Naive thymus-derived CD4-positive, alpha-beta T cell (primary cell): ENCODE data around the gene GRM8. TPM values are rescaled to one million over a fixed set of nuclear protein-coding genes. Genes with fewer than 3 reads are reported as not detected.

Experiments used
- ATAC-seq: fragments of 150-1000 bp; cut with Tn5 transposase; 2 replicates; pipeline ENCODE4 v1.10.0; 2021; ENCODE audit warnings: mild to moderate bottlenecking, moderate library complexity
- CTCF ChIA-PET: fragments of 350-600 bp; sonication (Branson Sonifier 250); formaldehyde crosslinking; loops from one replicate; lab custom pipeline; 2021; ENCODE audit warnings: antibody characterized with exemption; lab: Charles Lee
- POLR2A ChIA-PET: fragments of 350-600 bp; sonication (Branson Sonifier 250); formaldehyde crosslinking; loops from one replicate; lab custom pipeline; 2021; ENCODE audit warnings: antibody characterized with exemption, inconsistent platforms; lab: Charles Lee
- DNase-seq, 9 donors: peaks; one replicate each; pipeline versions ENCODE4 v3.0.0 to v3.0.0-alpha.2; 2020 to 2022; ENCODE audit warnings: mixed read lengths in 1 of 9
- H3K27ac ChIP-seq: one replicate; pipeline ENCODE4 v1.7.0; 2013; ENCODE audit warnings: mild to moderate bottlenecking, low read depth, low read length, moderate library complexity
- H3K27me3 ChIP-seq, 2 donors: one replicate each; pipeline ENCODE4 v1.7.0; 2013; ENCODE audit warnings: low read length in 2 of 2, mild to moderate bottlenecking in 2 of 2, moderate library complexity in 2 of 2; ENCODE audit not compliant: control insufficient read depth in 2 of 2, insufficient read depth in 2 of 2
- H3K36me3 ChIP-seq, 3 experiments: 1 replicate in 2 of 3; 2 replicates in 1 of 3; pipeline ENCODE4 v1.7.0; 2013; ENCODE audit warnings: low read length in 3 of 3, mild to moderate bottlenecking in 3 of 3, moderate library complexity in 1 of 3; ENCODE audit not compliant: insufficient read depth in 3 of 3, control insufficient read depth in 2 of 3
- H3K4me1 ChIP-seq, 2 donors: one replicate each; pipeline ENCODE4 v1.7.0; 2013; ENCODE audit warnings: low read length in 2 of 2, mild to moderate bottlenecking in 2 of 2, moderate library complexity in 1 of 2; ENCODE audit not compliant: control insufficient read depth in 2 of 2, insufficient read depth in 2 of 2
- H3K4me3 ChIP-seq: 2 replicates; pipeline ENCODE4 v1.7.0; 2013; ENCODE audit warnings: mild to moderate bottlenecking, low read length
- H3K9me3 ChIP-seq, 3 experiments: 1 replicate in 2 of 3; 2 replicates in 1 of 3; pipeline ENCODE4 v1.7.0; 2013; ENCODE audit warnings: low read length in 3 of 3; ENCODE audit not compliant: control insufficient read depth in 2 of 3
- H3K27ac Mint-ChIP-seq, 9 donors: one replicate each; pipeline ENCODE4 v1.8.0; 2020 to 2022; ENCODE audit warnings: mixed read lengths in 9 of 9, mild to moderate bottlenecking in 8 of 9, moderate library complexity in 5 of 9, inconsistent platforms in 2 of 9
- H3K27me3 Mint-ChIP-seq, 5 donors: one replicate each; pipeline ENCODE4 v1.8.0; 2021 to 2022; ENCODE audit warnings: mixed read lengths in 5 of 5, mild to moderate bottlenecking in 1 of 5
- H3K36me3 Mint-ChIP-seq, 5 donors: one replicate each; pipeline ENCODE4 v1.8.0; 2020 to 2022; ENCODE audit warnings: mixed read lengths in 5 of 5, mild to moderate bottlenecking in 3 of 5, inconsistent platforms in 1 of 5
- H3K4me1 Mint-ChIP-seq, 7 donors: one replicate each; pipeline ENCODE4 v1.8.0; 2020 to 2022; ENCODE audit warnings: mixed read lengths in 7 of 7, mild to moderate bottlenecking in 3 of 7, inconsistent platforms in 1 of 7
- H3K4me3 Mint-ChIP-seq, 10 donors: one replicate each; pipeline ENCODE4 v1.8.0; 2020 to 2022; ENCODE audit warnings: mild to moderate bottlenecking in 10 of 10, mixed read lengths in 10 of 10, moderate library complexity in 6 of 10, inconsistent platforms in 2 of 10
- H3K9me3 Mint-ChIP-seq, 11 donors: one replicate each; pipeline ENCODE4 v1.8.0; 2020 to 2022; ENCODE audit warnings: mixed read lengths in 11 of 11, mild to moderate bottlenecking in 4 of 11, inconsistent platforms in 1 of 11, moderate library complexity in 1 of 11
- intact Hi-C, 2 donors: fragments of 100-400 bp; cut with micrococcal nuclease; formaldehyde crosslinking; loops; one replicate each; pipeline ENCODE4 v1.15.1; 2023
- polyA plus RNA-seq, 2 donors: library from polyadenylated mRNA; unstranded; fragments of 300-500 nt; fragmentation: Illumina TruSeq; gene quantifications; one replicate each; pipeline ENCODE4 v1.2.3, GENCODE V29; 2021
- total RNA-seq, 6 experiments: library from RNA in 5 of 6; stranded (reverse) in 5 of 6; gene quantifications; 1 replicate in 5 of 6; 2 replicates in 1 of 6; pipeline ENCODE4 v1.2.3 and lab custom pipeline; 2021 to 2026

Gene GRM8
- total and polyA plus RNA-seq, 7 experiments from 2014 or later = not detected

DNA sequence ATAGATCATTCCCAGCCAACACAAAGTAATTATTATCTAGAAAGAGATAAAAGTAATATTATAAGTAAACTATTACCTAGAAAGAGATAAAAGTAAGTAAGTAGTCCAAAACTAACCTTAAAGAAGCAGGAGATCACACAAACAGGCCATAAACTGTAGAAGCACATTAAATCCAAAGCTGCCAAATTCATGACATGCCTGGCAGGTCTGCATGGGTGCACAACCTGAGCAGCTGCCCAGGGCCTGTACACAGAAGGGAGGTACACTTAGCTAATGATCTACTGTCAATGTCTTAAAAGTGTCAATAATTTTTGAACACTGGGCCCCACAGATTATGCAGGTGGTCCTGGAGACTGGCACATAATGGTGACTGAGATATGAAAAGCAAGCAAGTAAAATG lies 196.5 kb downstream of the GRM8 start:
- no peaks in the 10 kb centered on the region for H3K36me3 Mint-ChIP-seq
- no peaks in the 10 kb centered on the region for H3K4me1 Mint-ChIP-seq
- Histone ChIP-seq H3K27me3 (no peaks in the 10 kb centered on the region), H3K36me3 (no peaks in the 10 kb centered on the region), H3K9me3 (no peaks in the 10 kb centered on the region), H3K4me3 (no peak overlapping the region), H3K4me1 (no peaks in the 10 kb centered on the region), H3K27ac (no peak overlapping the region)
- H3K27me3 Mint-ChIP-seq = peaks cover 0 to 9% (median 2%) of the 10 kb centered on the region in 5 donors
- ATAC-seq (no peak), DNase-seq (no peak)
- peaks cover 0 to 1% (median 0%) of the 10 kb centered on the region in 11 donors for H3K9me3 Mint-ChIP-seq
- intact Hi-C loops = no loop called here
- H3K4me3 Mint-ChIP-seq = no peak overlapping the region
- ChIA-PET CTCF (no interaction called here), POLR2A (no interaction called here)
- H3K27ac Mint-ChIP-seq = no peak overlapping the region

DNA sequence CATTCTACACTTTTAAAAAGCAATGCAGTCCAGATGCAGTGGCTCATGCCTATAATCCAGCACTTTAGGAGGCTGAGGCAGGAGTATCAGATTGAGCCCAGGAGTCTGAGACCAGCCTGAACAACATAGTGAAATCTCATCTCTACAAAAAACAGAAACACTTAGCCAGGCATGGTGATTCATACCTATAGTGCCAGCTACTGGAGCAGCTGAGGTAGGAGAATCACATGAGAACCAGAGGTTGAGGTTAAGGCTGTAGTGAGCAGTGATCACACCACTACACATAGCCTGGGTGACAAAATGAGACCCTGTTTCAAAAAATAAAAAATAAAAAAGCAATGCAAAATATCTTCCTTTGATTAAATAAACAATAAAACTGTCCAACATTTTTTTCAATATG lies 205.2 kb downstream of the GRM8 start:
- no peaks in the 10 kb centered on the region for H3K27me3 ChIP-seq
- intact Hi-C loops = no loop called here
- no peak overlapping the region for H3K4me3 Mint-ChIP-seq
- DNase-seq (no peak), ATAC-seq (no peak)
- no peaks in the 10 kb centered on the region for H3K4me1 Mint-ChIP-seq
- no peak overlapping the region for H3K27ac ChIP-seq
- no peak overlapping the region for H3K4me3 ChIP-seq
- peaks cover 0 to 8% (median 0%) of the 10 kb centered on the region in 11 donors for H3K9me3 Mint-ChIP-seq
- no peaks in the 10 kb centered on the region for H3K36me3 Mint-ChIP-seq
- H3K27me3 Mint-ChIP-seq = peaks cover 0 to 28% (median 20%) of the 10 kb centered on the region in 5 donors
- no peaks in the 10 kb centered on the region for H3K4me1 ChIP-seq
- ChIA-PET POLR2A (no interaction called here), CTCF (no interaction called here)
- H3K36me3 ChIP-seq = no peaks in the 10 kb centered on the region
- peak overlapping the region in 1 of 9 donors; percentile 7 for H3K27ac Mint-ChIP-seq
- H3K9me3 ChIP-seq = no peaks in the 10 kb centered on the region

DNA sequence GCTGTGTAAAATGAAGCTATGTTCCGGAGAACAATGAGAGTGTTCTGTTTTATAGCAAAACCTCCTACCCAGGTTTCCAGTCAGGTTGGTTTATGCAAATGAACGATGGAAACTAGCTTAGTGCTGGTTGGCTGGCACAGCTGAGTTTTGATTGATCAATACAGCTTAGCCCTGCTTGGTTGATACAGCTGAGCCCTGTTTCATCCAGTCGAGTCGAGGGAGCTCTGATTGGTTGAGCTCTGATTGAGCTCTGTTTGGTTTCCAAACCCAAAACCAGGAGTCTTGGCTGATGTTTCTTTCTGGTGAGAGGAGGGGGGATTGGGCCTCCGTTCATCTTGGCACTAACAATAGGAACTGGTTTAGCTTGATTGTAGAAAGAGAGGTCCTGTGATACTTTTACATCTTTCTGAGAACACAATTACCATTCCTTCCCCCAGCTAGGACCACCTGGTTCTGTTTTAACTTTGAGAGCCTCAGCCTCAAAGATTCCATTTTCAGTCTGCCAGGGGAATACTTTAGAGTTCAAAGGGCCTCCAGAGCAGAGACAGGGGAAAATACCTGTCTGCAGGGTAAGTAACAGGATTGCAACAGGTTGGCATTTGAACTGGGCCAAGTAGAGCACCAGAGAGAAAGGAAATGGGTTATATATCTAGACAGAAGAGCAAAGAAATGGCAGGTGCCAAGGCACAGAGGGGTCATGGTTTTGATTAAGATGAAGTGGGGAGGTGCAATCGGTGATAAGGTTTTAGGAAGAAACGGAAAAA lies 210.9 kb downstream of the GRM8 start:
- H3K4me3 ChIP-seq = no peak overlapping the region
- no peak overlapping the region for H3K27ac Mint-ChIP-seq
- ATAC-seq (no peak), DNase-seq (no peak)
- no peaks in the 10 kb centered on the region for H3K4me1 ChIP-seq
- H3K4me3 Mint-ChIP-seq = no peak overlapping the region
- peaks cover 0 to 5% (median 0%) of the 10 kb centered on the region in 5 donors for H3K36me3 Mint-ChIP-seq
- peaks cover 0 to 41% (median 22%) of the 10 kb centered on the region in 5 donors for H3K27me3 Mint-ChIP-seq
- H3K9me3 ChIP-seq = no peaks in the 10 kb centered on the region
- POLR2A ChIA-PET = no interaction called here
- H3K9me3 Mint-ChIP-seq = peaks cover 0 to 29% (median 8%) of the 10 kb centered on the region in 11 donors
- H3K27ac ChIP-seq = no peak overlapping the region
- CTCF ChIA-PET = interaction anchor here (0.6 kb wide), 1 partner anchor 167 kb away, joined by 3 read pairs; no protein-coding TSS in a partner anchor
- intact Hi-C loops = no loop called here
- no peaks in the 10 kb centered on the region for H3K27me3 ChIP-seq
- H3K4me1 Mint-ChIP-seq = no peaks in the 10 kb centered on the region
- H3K36me3 ChIP-seq = no peaks in the 10 kb centered on the region

DNA sequence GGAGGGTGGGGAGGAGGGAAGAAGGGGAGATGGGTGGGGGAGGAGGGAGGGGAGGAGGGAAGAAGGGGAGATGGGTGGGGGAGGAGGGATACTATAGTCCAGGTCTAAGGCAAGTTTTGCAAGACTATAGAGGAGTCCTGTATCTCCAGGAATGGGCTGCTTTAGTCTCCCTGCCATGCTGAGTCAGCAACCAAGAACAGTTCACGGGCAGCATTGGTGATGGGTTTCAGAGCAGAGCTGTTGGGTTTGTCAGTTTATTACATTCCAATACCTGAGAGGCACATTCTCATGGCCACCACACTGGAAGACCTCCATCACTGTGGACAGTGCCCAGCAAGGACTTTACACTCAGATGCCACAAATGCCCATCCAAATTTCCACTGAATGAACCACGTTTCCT lies 212.7 kb downstream of the GRM8 start:
- Mint-ChIP-seq H3K27ac (no peak overlapping the region), H3K4me1 (no peaks in the 10 kb centered on the region)

DNA sequence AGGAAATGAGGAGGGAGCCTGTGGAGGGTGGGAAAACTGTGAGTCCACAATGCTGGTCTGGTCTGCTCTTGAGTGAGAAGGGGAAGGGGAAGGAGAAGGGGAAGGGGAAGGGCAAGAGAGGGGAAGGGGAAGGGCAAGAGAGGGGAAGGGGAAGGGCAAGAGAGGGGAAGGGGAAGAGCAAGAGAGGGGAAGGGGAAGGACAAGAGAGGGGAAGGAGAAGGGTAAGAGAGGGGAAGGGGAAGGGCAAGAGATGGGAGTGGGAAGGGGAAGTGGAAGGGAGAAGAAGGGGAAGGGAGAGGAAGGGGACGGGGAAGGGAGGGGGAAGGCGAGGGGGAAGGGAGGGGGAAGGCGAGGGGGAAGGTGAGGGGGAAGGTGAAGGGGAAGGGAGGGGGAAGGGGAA lies 213.2 kb downstream of the GRM8 start:
- peaks cover 0 to 44% (median 33%) of the 10 kb centered on the region in 5 donors for H3K27me3 Mint-ChIP-seq
- Histone ChIP-seq H3K4me1 (no peaks in the 10 kb centered on the region), H3K27me3 (no peaks in the 10 kb centered on the region), H3K27ac (no peak overlapping the region), H3K4me3 (no peak overlapping the region), H3K36me3 (no peaks in the 10 kb centered on the region), H3K9me3 (no peaks in the 10 kb centered on the region)
- H3K36me3 Mint-ChIP-seq = peaks cover 0 to 5% (median 0%) of the 10 kb centered on the region in 5 donors
- intact Hi-C loops = no loop called here
- no peak overlapping the region for H3K27ac Mint-ChIP-seq
- ChIA-PET CTCF (no interaction called here), POLR2A (no interaction called here)
- no peak for ATAC-seq
- H3K4me3 Mint-ChIP-seq = no peak overlapping the region
- peaks cover 0 to 21% (median 8%) of the 10 kb centered on the region in 11 donors for H3K9me3 Mint-ChIP-seq
- DNase-seq = no peak
- H3K4me1 Mint-ChIP-seq = no peaks in the 10 kb centered on the region

More for the DNA sequence above, 212.7 kb downstream of the GRM8 start:
- Mint-ChIP-seq H3K36me3 (peaks cover 0 to 5% (median 0%) of the 10 kb centered on the region in 5 donors), H3K27me3 (peaks cover 0 to 44% (median 33%) of the 10 kb centered on the region in 5 donors), H3K9me3 (peaks cover 0 to 21% (median 8%) of the 10 kb centered on the region in 11 donors), H3K4me3 (no peak overlapping the region)
- POLR2A ChIA-PET = no interaction called here
- H3K4me1 ChIP-seq = no peaks in the 10 kb centered on the region
- H3K27ac ChIP-seq = no peak overlapping the region
- H3K36me3 ChIP-seq = no peaks in the 10 kb centered on the region
- intact Hi-C loops = no loop called here
- H3K4me3 ChIP-seq = no peak overlapping the region
- DNase-seq (no peak), ATAC-seq (no peak)
- H3K9me3 ChIP-seq = no peaks in the 10 kb centered on the region
- CTCF ChIA-PET = no interaction called here
- H3K27me3 ChIP-seq = no peaks in the 10 kb centered on the region

DNA sequence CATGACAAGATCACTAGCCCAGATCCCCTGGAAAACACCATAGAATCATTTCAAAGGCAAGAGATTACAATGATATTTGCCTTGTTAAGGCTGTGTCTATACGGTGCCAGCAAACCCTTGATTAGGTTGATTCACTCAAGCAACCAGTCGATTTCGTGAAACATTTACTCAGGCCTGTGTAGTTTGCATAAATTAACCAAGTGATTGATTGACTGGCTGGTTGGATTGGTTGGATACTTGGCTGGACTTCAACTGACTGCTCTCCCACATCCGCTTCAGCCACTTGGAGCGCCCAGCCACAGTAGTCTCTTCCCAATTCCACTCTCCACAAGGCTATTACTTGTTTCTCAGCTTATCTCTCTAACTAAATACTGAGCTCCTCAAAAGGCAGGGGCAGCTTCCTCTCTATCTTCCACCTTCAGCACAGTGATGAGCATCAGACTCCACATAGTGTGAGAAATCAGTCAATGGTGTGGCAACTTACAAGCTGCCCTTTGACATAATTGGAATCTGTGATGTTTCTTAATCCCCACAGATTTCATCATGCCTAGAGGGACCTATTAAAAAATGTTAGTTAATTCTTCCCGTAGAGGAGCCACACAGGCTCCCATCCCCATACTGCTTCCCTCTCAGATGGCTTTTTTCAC lies 217.4 kb downstream of the GRM8 start:
- Mint-ChIP-seq H3K27me3 (peaks cover 0 to 49% (median 24%) of the 10 kb centered on the region in 5 donors), H3K36me3 (no peaks in the 10 kb centered on the region), H3K27ac (no peak overlapping the region), H3K4me3 (no peak overlapping the region), H3K9me3 (peaks cover 0 to 14% (median 2%) of the 10 kb centered on the region in 11 donors), H3K4me1 (no peaks in the 10 kb centered on the region)
- ChIA-PET POLR2A (no interaction called here), CTCF (no interaction called here)
- Histone ChIP-seq H3K9me3 (no peaks in the 10 kb centered on the region), H3K36me3 (no peaks in the 10 kb centered on the region), H3K4me3 (no peak overlapping the region), H3K4me1 (no peaks in the 10 kb centered on the region), H3K27ac (no peak overlapping the region), H3K27me3 (no peaks in the 10 kb centered on the region)
- intact Hi-C loops = no loop called here
- no peak for DNase-seq
- ATAC-seq = no peak
